Neural crest cell (in vitro differentiated cells): Measurements from ENCODE around the gene WDR47. TPM values are rescaled to one million over a fixed set of nuclear protein-coding genes. Genes with fewer than 3 reads are reported as not detected.

ENCODE experiments used
- DNase-seq: peaks from one replicate; pipeline ENCODE4 v3.0.0; 2021; ENCODE audit warnings: low read depth, mixed read lengths, low spot score
- H3K27ac Mint-ChIP-seq: one replicate; pipeline ENCODE4 v1.8.0; 2021; ENCODE audit warnings: mild to moderate bottlenecking, mixed read lengths; ENCODE audit not compliant: unreplicated experiment
- H3K27me3 Mint-ChIP-seq: 2 replicates; pipeline ENCODE4 v1.8.0; 2021; ENCODE audit warnings: low read depth, mild to moderate bottlenecking, mixed read lengths
- H3K36me3 Mint-ChIP-seq: 2 replicates; pipeline ENCODE4 v1.8.0; 2021; ENCODE audit warnings: low read depth, mild to moderate bottlenecking, mixed read lengths
- H3K4me1 Mint-ChIP-seq: 2 replicates; pipeline ENCODE4 v1.8.0; 2021; ENCODE audit warnings: mixed read lengths
- H3K4me3 Mint-ChIP-seq: one replicate; pipeline ENCODE4 v1.8.0; 2021; ENCODE audit warnings: mild to moderate bottlenecking, mixed read lengths
- H3K9me3 Mint-ChIP-seq: 2 replicates; pipeline ENCODE4 v1.8.0; 2021; ENCODE audit warnings: mixed read lengths
- CTCF ChIP-seq: fragments of 200-600 bp; sonication (generic); conservative IDR thresholded peaks from 2 replicates; pipeline ENCODE4 v1.5.0; 2021; ENCODE audit warnings: antibody characterized with exemption, mild to moderate bottlenecking
- total RNA-seq: library from RNA; stranded (reverse); gene quantifications from 2 replicates; pipeline ENCODE4 v1.2.1, GENCODE V29; 2021

Gene WDR47
- total RNA-seq, 1 donor from 2014 or later = 18.0 TPM

- no peak overlapping the region for H3K4me3 Mint-ChIP-seq
- no peak for TF ChIP-seq CTCF
- no peaks in the 10 kb centered on the region for H3K9me3 Mint-ChIP-seq
- DNase-seq = no peak
- no peak overlapping the region for H3K27ac Mint-ChIP-seq
- H3K27me3 Mint-ChIP-seq = no peaks in the 10 kb centered on the region
- peaks cover 17% of the 10 kb centered on the region for H3K4me1 Mint-ChIP-seq
- H3K36me3 Mint-ChIP-seq = peaks cover 15% of the 10 kb centered on the region
Measured at GRCh38 chr1:108955111-108955510, 86.8 kb downstream of the WDR47 start.

GRCh38 chr1:108953452-108953851 is 88.5 kb downstream of the WDR47 start:
- no peaks in the 10 kb centered on the region for H3K27me3 Mint-ChIP-seq
- H3K9me3 Mint-ChIP-seq = no peaks in the 10 kb centered on the region
- no peak overlapping the region for H3K27ac Mint-ChIP-seq
- peaks cover 15% of the 10 kb centered on the region for H3K36me3 Mint-ChIP-seq
- H3K4me3 Mint-ChIP-seq = no peak overlapping the region
- TF ChIP-seq CTCF = no peak
- peaks cover 14% of the 10 kb centered on the region for H3K4me1 Mint-ChIP-seq
- no peak for DNase-seq

- Mint-ChIP-seq H3K4me3 (no peak overlapping the region), H3K27ac (no peak overlapping the region), H3K36me3 (peaks cover 14% of the 10 kb centered on the region), H3K9me3 (no peaks in the 10 kb centered on the region), H3K4me1 (peaks cover 15% of the 10 kb centered on the region), H3K27me3 (no peaks in the 10 kb centered on the region)
- DNase-seq = no peak
- no peak for TF ChIP-seq CTCF
Measured at GRCh38 chr1:108951242-108951641, 90.7 kb downstream of the WDR47 start.

- TF ChIP-seq CTCF = no peak
- no peak for DNase-seq
- Mint-ChIP-seq H3K36me3 (peaks cover 8% of the 10 kb centered on the region), H3K9me3 (no peaks in the 10 kb centered on the region), H3K27me3 (no peaks in the 10 kb centered on the region), H3K4me3 (no peak overlapping the region), H3K4me1 (peaks cover 11% of the 10 kb centered on the region), H3K27ac (no peak overlapping the region)
Measured at GRCh38 chr1:108949044-108949443, 92.9 kb downstream of the WDR47 start.

GRCh38 chr1:108947871-108948525 is 93.9 kb downstream of the WDR47 start:
- TF ChIP-seq CTCF = no peak
- Mint-ChIP-seq H3K27me3 (no peaks in the 10 kb centered on the region), H3K4me1 (peaks cover 11% of the 10 kb centered on the region), H3K9me3 (no peaks in the 10 kb centered on the region), H3K4me3 (no peak overlapping the region), H3K27ac (no peak overlapping the region), H3K36me3 (peaks cover 6% of the 10 kb centered on the region)
- no peak for DNase-seq
